Breast epithelium (tissue), 3 donors: Measurements from ENCODE around the gene ZNF668.

Experiments used
- POLR2A ChIP-seq: fragments of 450-650 bp; IDR thresholded peaks from one replicate; pipeline ENCODE4 v1.6.1; 2016; ENCODE audit warnings: antibody characterized with exemption, mild to moderate bottlenecking, moderate library complexity
- TF ChIP-seq, protein P1 (sequence below), 3 donors: fragments of 450-650 bp; IDR thresholded peaks; one replicate each; pipeline ENCODE4 v1.5.1; 2016 to 2017; ENCODE audit warnings: antibody characterized with exemption in 3 of 3, mild to moderate bottlenecking in 3 of 3, moderate library complexity in 3 of 3

- TF ChIP-seq, protein P1, sequence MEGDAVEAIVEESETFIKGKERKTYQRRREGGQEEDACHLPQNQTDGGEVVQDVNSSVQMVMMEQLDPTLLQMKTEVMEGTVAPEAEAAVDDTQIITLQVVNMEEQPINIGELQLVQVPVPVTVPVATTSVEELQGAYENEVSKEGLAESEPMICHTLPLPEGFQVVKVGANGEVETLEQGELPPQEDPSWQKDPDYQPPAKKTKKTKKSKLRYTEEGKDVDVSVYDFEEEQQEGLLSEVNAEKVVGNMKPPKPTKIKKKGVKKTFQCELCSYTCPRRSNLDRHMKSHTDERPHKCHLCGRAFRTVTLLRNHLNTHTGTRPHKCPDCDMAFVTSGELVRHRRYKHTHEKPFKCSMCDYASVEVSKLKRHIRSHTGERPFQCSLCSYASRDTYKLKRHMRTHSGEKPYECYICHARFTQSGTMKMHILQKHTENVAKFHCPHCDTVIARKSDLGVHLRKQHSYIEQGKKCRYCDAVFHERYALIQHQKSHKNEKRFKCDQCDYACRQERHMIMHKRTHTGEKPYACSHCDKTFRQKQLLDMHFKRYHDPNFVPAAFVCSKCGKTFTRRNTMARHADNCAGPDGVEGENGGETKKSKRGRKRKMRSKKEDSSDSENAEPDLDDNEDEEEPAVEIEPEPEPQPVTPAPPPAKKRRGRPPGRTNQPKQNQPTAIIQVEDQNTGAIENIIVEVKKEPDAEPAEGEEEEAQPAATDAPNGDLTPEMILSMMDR (IDR thresholded peaks at IDR 0.05): no peak
- no peak for TF ChIP-seq POLR2A
These were observed 44.4 kb upstream of the ZNF668 start for GRCh38 chr16:31118223-31119155.
